Hepatocyte (in vitro differentiated cells): ENCODE measurements around the gene CABCOCO1. TPM values are rescaled to one million over a fixed set of nuclear protein-coding genes. Genes with fewer than 3 reads are reported as not detected.

Experiments
- polyA plus RNA-seq: library from polyadenylated mRNA; unstranded; fragments of >200 nt; fragmentation: Nextera tagmentation; extraction: Ambion mirVana; gene quantifications from 2 replicates; pipeline ENCODE4 v1.2.1, GENCODE V29; 2016
- total RNA-seq: library from RNA; depleted of rRNA; stranded (reverse); fragments of >200 nt; gene quantifications from 2 replicates; pipeline ENCODE4 v1.2.3, GENCODE V29; 2014

Gene CABCOCO1
- total and polyA plus RNA-seq, 2 experiments from 2014 or later: 1.4 to 1.6 TPM

Other genes with a start within 250 kb of the CABCOCO1 start
- gene TMEM26, start 209.5 kb upstream of the CABCOCO1 start, total RNA-seq: 2.2 and 3.3 TPM in 2 replicates
- 0.27 and 0.39 TPM in 2 replicates for gene TMEM26, start 209.5 kb upstream of the CABCOCO1 start, polyA plus RNA-seq
- 55.0 and 56.8 TPM in 2 replicates for gene ARID5B, start 238.8 kb downstream of the CABCOCO1 start, total RNA-seq
- gene ARID5B, start 238.8 kb downstream of the CABCOCO1 start, polyA plus RNA-seq: 53.2 and 82.8 TPM in 2 replicates